ENCODE results near the gene ZBTB24. TPM values are rescaled to one million over a fixed set of nuclear protein-coding genes. Genes with fewer than 3 reads are reported as not detected.

Gene ZBTB24
- total and polyA plus RNA-seq, 3 donors from 2014 or later, result 8.1 to 13.3 (median 12.4) TPM

- no peaks in the 10 kb centered on the region for H3K36me3 ChIP-seq (ENCODE audit: low read depth, missing control alignments)
- H3K4me1 ChIP-seq, result peaks cover 6% of the 10 kb centered on the region
- WGBS, 2 donors, result 66 to 69% methylated on average over 6 of the region's 6 CpGs
- no peak overlapping the region for H3K27ac ChIP-seq
- intact Hi-C loops (cut with DNase I; ENCODE audit: low total_unique reads), result no loop called here
- H3K27me3 ChIP-seq, result no peaks in the 10 kb centered on the region
- no peaks in the 10 kb centered on the region for H3K9me3 ChIP-seq
- DNase-seq, result no peak
- TF ChIP-seq POLR2A (IDR thresholded peaks at IDR 0.05), result no peak
- TF ChIP-seq, protein P1, sequence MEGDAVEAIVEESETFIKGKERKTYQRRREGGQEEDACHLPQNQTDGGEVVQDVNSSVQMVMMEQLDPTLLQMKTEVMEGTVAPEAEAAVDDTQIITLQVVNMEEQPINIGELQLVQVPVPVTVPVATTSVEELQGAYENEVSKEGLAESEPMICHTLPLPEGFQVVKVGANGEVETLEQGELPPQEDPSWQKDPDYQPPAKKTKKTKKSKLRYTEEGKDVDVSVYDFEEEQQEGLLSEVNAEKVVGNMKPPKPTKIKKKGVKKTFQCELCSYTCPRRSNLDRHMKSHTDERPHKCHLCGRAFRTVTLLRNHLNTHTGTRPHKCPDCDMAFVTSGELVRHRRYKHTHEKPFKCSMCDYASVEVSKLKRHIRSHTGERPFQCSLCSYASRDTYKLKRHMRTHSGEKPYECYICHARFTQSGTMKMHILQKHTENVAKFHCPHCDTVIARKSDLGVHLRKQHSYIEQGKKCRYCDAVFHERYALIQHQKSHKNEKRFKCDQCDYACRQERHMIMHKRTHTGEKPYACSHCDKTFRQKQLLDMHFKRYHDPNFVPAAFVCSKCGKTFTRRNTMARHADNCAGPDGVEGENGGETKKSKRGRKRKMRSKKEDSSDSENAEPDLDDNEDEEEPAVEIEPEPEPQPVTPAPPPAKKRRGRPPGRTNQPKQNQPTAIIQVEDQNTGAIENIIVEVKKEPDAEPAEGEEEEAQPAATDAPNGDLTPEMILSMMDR (IDR thresholded peaks at IDR 0.05), result no peak
- H3K4me3 ChIP-seq, result no peak overlapping the region
These were observed 32.9 kb upstream of the ZBTB24 start for GRCh38 chr6:109515781-109516409.

GRCh38 chr6:109514946-109515345, 31.9 kb upstream of the ZBTB24 start:
- Histone ChIP-seq H3K4me3 (no peak overlapping the region), H3K27me3 (no peaks in the 10 kb centered on the region), H3K9me3 (no peaks in the 10 kb centered on the region), H3K36me3 (ENCODE audit: low read depth, missing control alignments) (no peaks in the 10 kb centered on the region), H3K4me1 (peaks cover 6% of the 10 kb centered on the region), H3K27ac (no peak overlapping the region)
- intact Hi-C loops (cut with DNase I; ENCODE audit: low total_unique reads), result no loop called here
- 80 to 84% methylated on average over 3 of the region's 3 CpGs for WGBS, 2 donors
- TF ChIP-seq, protein P1 (IDR thresholded peaks at IDR 0.05), result no peak
- TF ChIP-seq POLR2A (IDR thresholded peaks at IDR 0.05), result no peak
- no peak for DNase-seq

DNA sequence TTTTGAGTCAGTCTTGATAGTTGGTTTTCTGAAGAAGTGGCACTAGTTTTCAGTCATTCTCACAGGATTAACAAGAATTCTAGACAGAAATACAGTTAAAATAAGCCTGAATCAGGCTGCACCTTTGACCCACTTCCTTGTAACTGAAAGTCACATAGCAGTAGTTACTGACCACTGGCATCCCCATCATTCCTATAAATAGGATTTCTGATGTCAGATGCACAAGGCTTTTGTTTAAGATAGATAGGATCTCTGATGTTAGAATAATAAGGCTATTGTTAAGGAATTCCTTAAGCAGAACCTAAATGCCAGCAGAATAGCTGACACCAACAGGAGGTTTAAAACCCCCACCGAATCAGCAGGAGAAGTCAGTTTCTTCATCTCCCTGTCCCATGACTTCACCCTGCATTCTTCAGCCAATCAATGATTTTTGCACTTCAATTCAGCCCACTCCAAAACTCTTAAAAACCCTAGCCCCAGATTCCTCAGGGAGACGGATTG, 30.6 kb upstream of the ZBTB24 start:
- intact Hi-C loops (cut with DNase I; ENCODE audit: low total_unique reads), result no loop called here
- no peak for TF ChIP-seq POLR2A (IDR thresholded peaks at IDR 0.05)
- TF ChIP-seq, protein P1 (IDR thresholded peaks at IDR 0.05), result no peak
- Histone ChIP-seq H3K9me3 (no peaks in the 10 kb centered on the region), H3K27me3 (no peaks in the 10 kb centered on the region), H3K27ac (no peak overlapping the region), H3K4me1 (peaks cover 6% of the 10 kb centered on the region), H3K36me3 (ENCODE audit: low read depth, missing control alignments) (no peaks in the 10 kb centered on the region), H3K4me3 (no peak overlapping the region)
- 64 to 89% methylated on average over 2 of the region's 2 CpGs for WGBS, 2 donors
- no peak for DNase-seq

DNA sequence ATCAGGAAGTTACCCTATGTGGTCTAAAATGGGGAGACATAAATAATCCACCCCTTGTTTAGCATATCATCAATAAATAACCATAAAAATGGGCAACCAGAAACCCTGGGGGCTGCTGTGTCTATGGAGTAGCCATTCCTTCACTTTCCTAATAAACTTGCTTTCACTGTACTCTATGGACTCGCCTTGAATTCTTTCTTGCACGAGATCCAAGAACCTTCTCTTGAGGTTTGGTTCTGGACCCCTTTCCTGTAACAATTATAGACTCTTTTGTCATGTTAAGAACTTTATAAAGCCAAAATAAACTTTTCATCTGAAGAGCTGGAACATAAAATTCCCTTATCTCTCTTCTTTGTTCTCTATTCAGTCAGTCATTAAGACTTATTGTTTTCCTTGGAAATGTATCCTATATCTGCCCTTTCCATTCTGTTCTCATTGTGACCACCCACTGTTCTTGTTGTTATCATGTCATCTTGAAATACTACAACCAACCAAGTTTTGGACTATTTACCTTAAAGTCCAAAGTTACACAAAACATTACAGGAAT, 29.3 kb upstream of the ZBTB24 start:
- no peak for DNase-seq
- intact Hi-C loops (cut with DNase I; ENCODE audit: low total_unique reads), result no loop called here
- no peaks in the 10 kb centered on the region for H3K36me3 ChIP-seq (ENCODE audit: low read depth, missing control alignments)

More for the DNA sequence above, 29.3 kb upstream of the ZBTB24 start:
- H3K27ac ChIP-seq, result no peak overlapping the region
- TF ChIP-seq, protein P1 (IDR thresholded peaks at IDR 0.05), result no peak
- no peak for TF ChIP-seq POLR2A (IDR thresholded peaks at IDR 0.05)
- H3K9me3 ChIP-seq, result no peaks in the 10 kb centered on the region
- H3K4me3 ChIP-seq, result no peak overlapping the region
- H3K4me1 ChIP-seq, result peaks cover 6% of the 10 kb centered on the region
- H3K27me3 ChIP-seq, result no peaks in the 10 kb centered on the region
- 35 to 69% methylated on average over 2 of the region's 2 CpGs for WGBS, 2 donors

Measured in testis (tissue), 3 donors.